Measurements from ENCODE around the gene TCOF1. TPM values are rescaled to one million over a fixed set of nuclear protein-coding genes. Genes with fewer than 3 reads are reported as not detected.

TCOF1 gene
- total RNA-seq, 4 donors from 2014 or later, result 19.4 to 85.0 (median 28.2) TPM

GRCh38 chr5:150311015-150311692, 46.3 kb upstream of the TCOF1 start:
- no peak overlapping the region for H3K27ac ChIP-seq
- H3K9me3 ChIP-seq, result no peaks in the 10 kb centered on the region
- no peak overlapping the region for H3K4me3 ChIP-seq
- DNase-seq, result no peak
- H3K36me3 ChIP-seq, result no peaks in the 10 kb centered on the region
- TF ChIP-seq CTCF (IDR thresholded peaks at IDR 0.05), result no peak
- no peaks in the 10 kb centered on the region for H3K4me1 ChIP-seq
- H3K27me3 ChIP-seq, result no peaks in the 10 kb centered on the region

- Histone ChIP-seq H3K27ac (no peak overlapping the region), H3K36me3 (no peaks in the 10 kb centered on the region), H3K9me3 (no peaks in the 10 kb centered on the region), H3K27me3 (no peaks in the 10 kb centered on the region), H3K4me3 (no peak overlapping the region), H3K4me1 (no peaks in the 10 kb centered on the region)
- no peak for DNase-seq
- TF ChIP-seq POLR2A (IDR thresholded peaks at IDR 0.05) (no peak), CTCF (IDR thresholded peaks at IDR 0.05) (no peak)
Measured at GRCh38 chr5:150312518-150312917, 45.0 kb upstream of the TCOF1 start.

GRCh38 chr5:150313501-150313900, 44.0 kb upstream of the TCOF1 start:
- no peaks in the 10 kb centered on the region for H3K27me3 ChIP-seq
- TF ChIP-seq POLR2A (IDR thresholded peaks at IDR 0.05) (no peak), CTCF (IDR thresholded peaks at IDR 0.05) (no peak)
- H3K36me3 ChIP-seq, result no peaks in the 10 kb centered on the region
- DNase-seq, result no peak
- H3K4me3 ChIP-seq, result no peak overlapping the region
- no peaks in the 10 kb centered on the region for H3K4me1 ChIP-seq
- H3K9me3 ChIP-seq, result no peaks in the 10 kb centered on the region
- H3K27ac ChIP-seq, result no peak overlapping the region

- TF ChIP-seq POLR2A (IDR thresholded peaks at IDR 0.05) (no peak), CTCF (IDR thresholded peaks at IDR 0.05) (no peak)
- H3K9me3 ChIP-seq, result no peaks in the 10 kb centered on the region
- H3K36me3 ChIP-seq, result no peaks in the 10 kb centered on the region
- no peaks in the 10 kb centered on the region for H3K27me3 ChIP-seq
- H3K27ac ChIP-seq, result no peak overlapping the region
- no peak overlapping the region for H3K4me3 ChIP-seq
- DNase-seq, result no peak
- no peaks in the 10 kb centered on the region for H3K4me1 ChIP-seq
Measured at GRCh38 chr5:150313921-150314716, 43.4 kb upstream of the TCOF1 start.

- no peak for DNase-seq
- H3K9me3 ChIP-seq, result no peaks in the 10 kb centered on the region
- H3K27ac ChIP-seq, result no peak overlapping the region
- no peaks in the 10 kb centered on the region for H3K36me3 ChIP-seq
- H3K4me1 ChIP-seq, result no peaks in the 10 kb centered on the region
- no peak overlapping the region for H3K4me3 ChIP-seq
- H3K27me3 ChIP-seq, result no peaks in the 10 kb centered on the region
- TF ChIP-seq POLR2A (IDR thresholded peaks at IDR 0.05), result no peak
- no peak for TF ChIP-seq CTCF (IDR thresholded peaks at IDR 0.05)
Measured at GRCh38 chr5:150315245-150315644, 42.3 kb upstream of the TCOF1 start.
